NB4 (cell line): Measurements from ENCODE around the gene NRP2.

ENCODE experiments used
- MYC ChIP-seq: IDR thresholded peaks from 2 replicates; pipeline ENCODE4 v1.6.1; 2011; ENCODE audit warnings: low read depth, low read length
- POLR2A ChIP-seq: IDR thresholded peaks from 2 replicates; pipeline ENCODE4 v1.6.1; 2011; ENCODE audit warnings: mild to moderate bottlenecking; ENCODE audit not compliant: insufficient read length; ENCODE audit errors: extremely low read depth
- TF ChIP-seq, protein P1 (sequence below): IDR thresholded peaks from one replicate; pipeline ENCODE4 v1.5.1; 2012; ENCODE audit warnings: low read depth, low read length
- TF ChIP-seq, protein P2 (sequence below): IDR thresholded peaks from 2 replicates; pipeline ENCODE4 v1.6.1; 2011; ENCODE audit warnings: low read depth, low read length

- TF ChIP-seq, protein P1, sequence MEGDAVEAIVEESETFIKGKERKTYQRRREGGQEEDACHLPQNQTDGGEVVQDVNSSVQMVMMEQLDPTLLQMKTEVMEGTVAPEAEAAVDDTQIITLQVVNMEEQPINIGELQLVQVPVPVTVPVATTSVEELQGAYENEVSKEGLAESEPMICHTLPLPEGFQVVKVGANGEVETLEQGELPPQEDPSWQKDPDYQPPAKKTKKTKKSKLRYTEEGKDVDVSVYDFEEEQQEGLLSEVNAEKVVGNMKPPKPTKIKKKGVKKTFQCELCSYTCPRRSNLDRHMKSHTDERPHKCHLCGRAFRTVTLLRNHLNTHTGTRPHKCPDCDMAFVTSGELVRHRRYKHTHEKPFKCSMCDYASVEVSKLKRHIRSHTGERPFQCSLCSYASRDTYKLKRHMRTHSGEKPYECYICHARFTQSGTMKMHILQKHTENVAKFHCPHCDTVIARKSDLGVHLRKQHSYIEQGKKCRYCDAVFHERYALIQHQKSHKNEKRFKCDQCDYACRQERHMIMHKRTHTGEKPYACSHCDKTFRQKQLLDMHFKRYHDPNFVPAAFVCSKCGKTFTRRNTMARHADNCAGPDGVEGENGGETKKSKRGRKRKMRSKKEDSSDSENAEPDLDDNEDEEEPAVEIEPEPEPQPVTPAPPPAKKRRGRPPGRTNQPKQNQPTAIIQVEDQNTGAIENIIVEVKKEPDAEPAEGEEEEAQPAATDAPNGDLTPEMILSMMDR: no peak
- TF ChIP-seq POLR2A (no peak), MYC (no peak)
- TF ChIP-seq, protein P2, sequence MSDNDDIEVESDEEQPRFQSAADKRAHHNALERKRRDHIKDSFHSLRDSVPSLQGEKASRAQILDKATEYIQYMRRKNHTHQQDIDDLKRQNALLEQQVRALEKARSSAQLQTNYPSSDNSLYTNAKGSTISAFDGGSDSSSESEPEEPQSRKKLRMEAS: no peak
Observed at GRCh38 chr2:205754285-205754923, 72.1 kb downstream of the NRP2 start.
